HEK293T (cell line): ENCODE measurements around the gene ANKLE1.

ENCODE experiments used
- ARNT ChIP-seq: fragments of 450-650 bp; IDR thresholded peaks from 2 replicates; pipeline ENCODE4 v1.6.1; 2017; ENCODE audit warnings: mild to moderate bottlenecking
- BHLHE40 ChIP-seq: fragments of 450-650 bp; IDR thresholded peaks from 2 replicates; pipeline ENCODE4 v1.6.1; 2016; ENCODE audit warnings: mild to moderate bottlenecking, moderate library complexity, borderline replicate concordance
- CTBP1 ChIP-seq: fragments of 450-650 bp; IDR thresholded peaks from 2 replicates; pipeline ENCODE4 v1.6.1; 2016; ENCODE audit warnings: borderline replicate concordance
- ELF4 ChIP-seq: fragments of 450-650 bp; IDR thresholded peaks from 2 replicates; pipeline ENCODE4 v1.6.1; 2017; ENCODE audit warnings: antibody characterized with exemption
- FOXA1 ChIP-seq: fragments of 450-650 bp; IDR thresholded peaks from 2 replicates; pipeline ENCODE4 v1.6.1; 2016; ENCODE audit warnings: mild to moderate bottlenecking
- FOXM1 ChIP-seq: fragments of 450-650 bp; IDR thresholded peaks from 2 replicates; pipeline ENCODE4 v1.6.1; 2017; ENCODE audit warnings: mild to moderate bottlenecking, borderline replicate concordance
- L3MBTL2 ChIP-seq: fragments of 450-650 bp; conservative IDR thresholded peaks from 2 replicates; pipeline ENCODE4 v1.6.1; 2016; ENCODE audit warnings: mild to moderate bottlenecking
- TARDBP ChIP-seq: fragments of 450-650 bp; IDR thresholded peaks from 2 replicates; pipeline ENCODE4 v1.6.1; 2016
- ZNF384 ChIP-seq: fragments of 450-650 bp; IDR thresholded peaks from 2 replicates; pipeline ENCODE4 v1.6.1; 2016
- TF ChIP-seq, protein P1 (sequence below): fragments of 450-650 bp; IDR thresholded peaks from 2 replicates; pipeline ENCODE4 v1.6.1; 2016

DNA sequence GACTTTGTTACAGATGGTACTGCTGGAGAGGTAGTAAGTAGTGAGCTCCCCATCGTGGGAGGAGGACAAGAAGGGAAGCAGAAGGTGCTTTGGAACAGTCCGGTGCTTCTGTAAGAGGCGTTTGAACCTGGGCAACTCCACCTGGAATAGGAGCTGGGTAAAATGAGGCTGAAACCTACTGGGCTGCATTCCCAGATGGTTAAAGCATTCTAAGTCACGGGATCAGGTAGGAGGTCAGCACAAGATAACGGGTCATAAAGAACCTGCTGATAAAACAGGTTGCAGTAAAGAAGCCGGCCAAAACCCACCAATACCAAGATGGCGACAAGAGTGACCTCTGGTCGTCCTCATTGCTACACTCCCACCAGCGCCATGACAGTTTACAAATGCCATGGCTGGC is 5.1 kb downstream of the ANKLE1 start:
- TF ChIP-seq, protein P1, sequence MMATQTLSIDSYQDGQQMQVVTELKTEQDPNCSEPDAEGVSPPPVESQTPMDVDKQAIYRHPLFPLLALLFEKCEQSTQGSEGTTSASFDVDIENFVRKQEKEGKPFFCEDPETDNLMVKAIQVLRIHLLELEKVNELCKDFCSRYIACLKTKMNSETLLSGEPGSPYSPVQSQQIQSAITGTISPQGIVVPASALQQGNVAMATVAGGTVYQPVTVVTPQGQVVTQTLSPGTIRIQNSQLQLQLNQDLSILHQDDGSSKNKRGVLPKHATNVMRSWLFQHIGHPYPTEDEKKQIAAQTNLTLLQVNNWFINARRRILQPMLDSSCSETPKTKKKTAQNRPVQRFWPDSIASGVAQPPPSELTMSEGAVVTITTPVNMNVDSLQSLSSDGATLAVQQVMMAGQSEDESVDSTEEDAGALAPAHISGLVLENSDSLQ = no peak
- TF ChIP-seq CTBP1 (no peak), L3MBTL2 (no peak), BHLHE40 (no peak), TARDBP (no peak), FOXA1 (no peak), ARNT (no peak), ZNF384 (no peak), ELF4 (no peak), FOXM1 (no peak)
